EH (cell line): ENCODE measurements around the gene QRFP.
A peak's percentile ranks its signal among the peaks of the same experiment; 100 is the strongest.

Experiments
- DNase-seq: peaks from one replicate; pipeline ENCODE4 v3.0.0-alpha.2; 2015; ENCODE audit warnings: low read depth

The QRFP gene, protein sequence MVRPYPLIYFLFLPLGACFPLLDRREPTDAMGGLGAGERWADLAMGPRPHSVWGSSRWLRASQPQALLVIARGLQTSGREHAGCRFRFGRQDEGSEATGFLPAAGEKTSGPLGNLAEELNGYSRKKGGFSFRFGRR

DNA sequence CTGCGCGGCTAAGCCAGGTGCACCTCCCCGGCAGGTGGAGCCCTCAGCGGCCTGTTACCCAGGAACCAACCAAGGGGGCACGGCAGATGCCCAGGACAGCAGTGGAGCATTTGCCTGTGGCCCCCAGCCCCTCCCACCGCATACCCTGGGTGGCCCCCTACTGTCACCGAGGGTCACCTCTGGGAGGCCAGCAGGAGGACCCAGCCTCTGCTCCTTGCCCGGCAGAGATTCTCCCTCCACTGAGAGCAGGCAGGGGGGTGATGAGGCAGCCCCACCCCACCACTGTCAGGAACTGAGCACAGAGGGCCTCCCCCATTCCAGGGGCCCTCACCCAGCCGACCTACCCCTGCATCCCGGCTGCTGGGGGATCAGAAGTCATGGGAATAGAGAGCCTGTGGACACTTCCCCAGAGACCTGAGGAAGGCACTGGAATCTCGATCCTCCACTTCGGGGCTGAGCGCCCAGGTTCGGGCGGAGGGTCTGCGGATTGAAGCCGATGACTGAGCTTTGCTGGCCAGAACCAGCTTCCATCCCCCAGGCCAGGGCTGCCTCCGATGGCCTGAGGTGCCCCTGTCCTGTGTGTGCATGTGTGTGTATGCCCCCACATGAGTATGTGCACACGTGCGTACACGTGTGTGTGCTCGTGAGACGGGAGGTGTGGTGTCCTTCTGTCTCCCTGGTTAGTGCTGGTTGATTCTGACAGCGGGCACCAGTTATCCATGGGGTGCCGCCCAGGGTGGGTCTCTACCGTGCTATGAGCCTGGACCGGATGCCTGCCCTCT lies at the start of gene QRFP:
TSS of gene QRFP (minus strand) at position 580 of the 782 bp plus-strand sequence. CDS start 2,974 bp downstream, outside the sequence.
- DNase-seq, result no peak

DNA sequence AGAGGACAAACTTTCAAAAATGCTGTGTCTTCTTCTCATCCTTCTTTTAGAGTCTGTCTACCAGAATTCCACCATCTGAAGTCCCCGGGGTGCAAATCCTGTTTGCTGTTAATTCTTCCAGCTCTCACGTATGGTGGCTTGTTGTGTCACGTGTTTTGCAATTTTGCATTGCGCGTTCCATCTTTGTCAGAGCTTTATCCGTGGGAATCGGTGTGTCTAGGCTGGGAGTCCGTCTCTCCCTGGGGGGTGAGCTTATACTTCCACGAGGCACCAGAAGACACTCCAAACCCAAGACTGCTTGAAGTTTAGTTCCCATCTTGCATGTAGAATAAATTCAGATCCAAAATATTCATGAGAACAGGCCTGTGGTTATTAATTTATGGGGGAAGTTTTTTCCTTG lies 48.6 kb upstream of the QRFP start:
- no peak for DNase-seq

DNA sequence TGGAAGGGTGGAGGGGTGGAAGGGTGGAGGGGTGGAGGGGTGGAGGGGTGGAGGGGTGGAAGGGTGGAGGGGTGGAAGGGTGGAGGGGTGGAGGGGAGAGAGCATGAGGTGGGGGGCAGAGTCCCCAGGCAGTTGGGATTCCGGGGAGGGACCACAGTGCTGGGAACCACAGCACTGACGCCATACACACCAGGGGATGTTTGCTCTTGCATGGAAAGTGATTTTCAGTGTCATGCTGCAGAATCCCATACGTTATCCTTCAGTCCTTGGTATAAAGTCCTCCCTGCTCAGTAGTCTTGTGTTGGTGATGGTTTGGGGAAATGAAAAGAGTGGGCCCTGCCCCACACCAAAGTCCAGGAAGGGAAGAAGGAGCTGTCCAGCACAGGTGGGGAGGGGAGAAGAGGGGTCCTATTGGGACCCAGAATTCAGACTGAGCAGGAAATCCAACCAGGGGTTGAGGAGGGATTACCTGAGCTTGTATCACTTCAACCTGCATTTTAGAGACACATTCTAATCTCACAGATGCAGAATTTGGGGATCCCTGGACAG lies 48.0 kb upstream of the QRFP start:
- DNase-seq, result no peak

DNA sequence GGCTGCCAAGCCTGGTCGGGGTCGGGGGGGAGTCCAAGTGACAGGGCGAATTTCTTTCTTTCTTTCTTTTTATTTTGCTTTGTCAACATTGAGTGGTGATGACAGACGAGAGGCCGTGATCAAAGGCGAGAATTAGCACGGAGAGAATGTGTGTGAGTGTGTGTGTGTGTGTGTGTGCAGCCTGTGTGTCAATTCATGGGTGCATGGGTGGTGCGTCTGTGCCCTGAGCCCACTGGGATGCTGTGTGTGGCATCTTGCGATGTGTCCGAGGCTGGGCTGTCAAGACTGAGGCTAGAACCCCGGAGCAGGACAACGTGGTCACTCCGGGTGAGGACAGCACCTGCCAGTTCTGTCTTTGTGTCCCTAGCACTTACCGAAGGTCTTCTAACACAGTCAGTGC lies 47.2 kb upstream of the QRFP start:
- no peak for DNase-seq

DNA sequence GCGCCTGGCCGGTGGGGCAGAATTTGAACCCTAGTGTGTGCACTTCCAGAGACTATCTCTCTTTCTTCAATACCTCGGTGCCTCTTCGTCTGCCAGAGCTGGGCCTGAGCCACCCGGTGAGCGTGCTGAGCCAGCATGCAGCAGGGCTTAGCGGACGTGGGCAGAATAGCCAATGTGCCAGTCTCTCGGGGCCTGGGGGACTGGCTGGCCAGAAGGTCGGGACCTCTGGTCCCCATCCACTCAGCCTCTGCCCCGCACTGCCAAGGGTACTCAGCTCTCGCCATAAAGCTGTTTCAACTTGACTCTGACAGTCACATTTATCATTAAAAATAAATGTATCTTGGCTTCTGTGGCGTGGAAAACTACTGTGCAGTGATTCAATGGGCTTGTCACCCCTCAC lies 46.6 kb upstream of the QRFP start:
- no peak for DNase-seq

DNA sequence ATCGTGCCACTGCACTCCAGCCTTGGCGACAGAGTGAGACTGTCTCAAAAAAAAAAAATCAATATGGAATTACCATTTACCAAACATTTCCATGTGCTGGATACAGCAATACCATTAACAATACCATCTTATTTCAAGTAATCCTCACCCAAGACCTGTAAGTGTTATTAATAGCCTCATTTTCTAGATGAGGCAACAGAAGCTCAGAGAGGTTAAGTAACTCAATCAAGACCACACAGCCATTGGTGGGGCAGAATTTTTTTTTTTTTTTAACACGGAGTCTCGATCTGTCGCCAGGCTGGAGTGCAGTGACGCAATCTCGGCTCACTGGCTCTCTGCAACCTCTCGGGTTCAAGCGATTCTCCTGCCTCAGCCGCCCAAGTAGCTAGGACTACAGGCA lies 46.1 kb upstream of the QRFP start:
- DNase-seq, result no peak

DNA sequence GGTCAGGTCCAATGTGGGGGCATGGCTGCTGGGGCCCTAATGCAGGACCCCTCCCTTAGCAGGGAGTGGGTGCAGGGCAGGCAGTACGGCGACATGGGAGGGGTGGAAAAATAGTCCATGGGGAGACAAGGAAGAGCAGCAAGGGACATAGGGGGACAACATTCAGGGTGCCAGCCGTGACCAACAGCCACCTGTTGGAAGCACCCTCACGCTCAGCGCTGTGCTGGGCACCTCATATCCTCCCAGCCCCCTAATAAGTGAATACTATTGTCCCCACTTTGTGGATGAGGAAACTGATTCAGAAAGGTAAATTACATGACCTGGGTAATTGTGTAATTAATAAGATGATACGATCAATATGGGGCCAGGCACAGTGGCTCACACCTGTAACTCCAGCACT lies 45.5 kb upstream of the QRFP start:
- no peak for DNase-seq

DNA sequence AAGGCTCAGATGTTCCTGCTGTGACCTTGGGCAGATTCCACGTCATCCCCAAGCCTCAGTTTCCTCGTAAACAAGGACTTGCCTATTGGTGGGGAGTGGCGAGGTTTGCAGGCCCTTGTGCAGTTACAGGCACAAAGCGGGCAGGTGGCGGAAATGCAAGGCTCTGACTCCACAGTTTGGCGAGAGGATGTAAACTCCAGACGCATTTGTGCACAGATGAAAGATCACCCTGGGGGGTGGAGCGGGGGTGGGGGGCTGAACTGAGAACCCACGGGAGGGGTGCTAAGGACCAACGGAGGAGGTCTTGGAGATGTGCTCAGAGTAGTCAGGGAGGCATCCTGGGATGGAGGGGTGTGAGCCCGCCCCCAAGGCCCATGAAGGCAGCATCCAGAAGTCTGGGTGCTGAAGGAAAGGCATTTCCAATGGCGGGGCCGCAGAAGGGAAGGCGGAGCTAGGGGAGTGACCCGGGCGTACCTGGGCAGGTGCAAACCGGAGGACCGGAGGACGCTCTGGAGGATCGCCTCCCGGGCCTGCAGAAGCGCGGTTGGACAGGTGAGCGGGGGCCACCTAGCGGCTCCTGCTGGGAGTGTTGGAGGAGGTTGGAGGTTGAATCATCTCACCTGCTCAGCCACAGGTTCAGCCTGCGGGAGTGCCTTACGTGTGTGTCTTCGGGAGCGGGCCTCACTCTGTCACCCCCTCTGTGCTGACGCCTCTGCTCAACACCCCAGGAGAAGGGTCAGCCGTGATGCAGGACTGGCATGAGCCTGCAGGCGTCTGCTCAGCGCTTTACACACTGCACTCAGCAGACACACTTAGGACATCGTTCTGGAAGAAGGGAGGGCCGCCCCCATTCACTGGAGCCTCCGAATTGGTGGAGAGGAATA lies 44.3 kb upstream of the QRFP start:
- DNase-seq, result peak; percentile 41

DNA sequence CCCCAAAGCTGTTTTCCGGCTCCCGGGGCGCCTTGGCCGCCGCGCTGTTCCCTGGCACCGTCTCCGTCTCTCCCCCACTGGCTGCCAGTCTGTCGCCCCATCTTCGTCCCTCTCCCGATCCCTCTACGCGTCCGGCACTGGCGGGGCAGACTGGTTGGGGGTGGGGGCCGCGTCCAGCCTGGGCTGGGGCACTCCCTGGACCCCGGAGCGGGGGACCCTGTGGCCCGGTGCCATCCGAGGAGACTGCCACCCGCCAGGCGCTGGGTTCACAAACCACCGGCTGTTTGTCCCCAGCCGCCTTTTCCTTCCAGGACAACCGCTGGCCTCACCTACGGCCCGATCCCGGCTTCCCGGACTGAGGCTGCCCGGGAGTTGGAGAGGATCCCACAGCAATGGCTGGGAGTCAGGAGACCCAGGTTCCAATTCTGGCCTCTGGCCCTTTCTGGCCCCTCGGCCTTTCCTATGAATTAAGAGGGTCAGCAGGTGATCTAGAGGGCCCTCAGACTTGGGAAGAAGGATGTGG lies 43.5 kb upstream of the QRFP start:
- DNase-seq, result no peak

DNA sequence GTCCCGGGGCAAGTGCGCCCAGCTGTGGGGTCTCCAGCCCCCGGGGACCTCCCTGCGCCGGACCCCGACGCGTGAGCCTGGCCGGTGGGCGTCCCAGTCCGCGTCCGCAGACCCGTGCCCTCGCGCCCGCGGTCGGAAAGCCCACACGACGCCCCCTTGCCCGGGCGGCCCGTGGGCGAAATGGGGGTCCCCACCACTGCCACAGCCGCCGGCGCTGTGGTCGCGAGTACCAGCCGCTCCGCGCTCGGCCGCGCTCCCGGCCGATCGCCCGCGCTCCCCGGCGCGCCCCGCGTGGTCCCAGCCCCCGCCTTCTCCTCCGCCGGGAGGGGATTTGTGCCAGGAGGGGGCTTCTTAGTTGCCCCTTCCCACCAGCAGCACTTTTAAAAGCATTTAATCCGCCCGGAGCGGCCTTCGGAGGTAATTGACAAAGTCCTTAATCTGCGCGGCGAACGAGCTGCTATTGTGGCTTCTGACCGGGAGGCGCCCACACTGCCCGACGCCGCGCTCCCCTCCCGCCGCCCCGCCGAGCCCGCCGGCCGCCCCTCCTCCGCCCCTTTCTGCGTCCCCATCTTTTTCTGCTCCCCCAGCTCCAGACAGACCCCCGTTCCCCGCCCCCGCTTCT lies 42.9 kb upstream of the QRFP start:
- DNase-seq, result no peak

DNA sequence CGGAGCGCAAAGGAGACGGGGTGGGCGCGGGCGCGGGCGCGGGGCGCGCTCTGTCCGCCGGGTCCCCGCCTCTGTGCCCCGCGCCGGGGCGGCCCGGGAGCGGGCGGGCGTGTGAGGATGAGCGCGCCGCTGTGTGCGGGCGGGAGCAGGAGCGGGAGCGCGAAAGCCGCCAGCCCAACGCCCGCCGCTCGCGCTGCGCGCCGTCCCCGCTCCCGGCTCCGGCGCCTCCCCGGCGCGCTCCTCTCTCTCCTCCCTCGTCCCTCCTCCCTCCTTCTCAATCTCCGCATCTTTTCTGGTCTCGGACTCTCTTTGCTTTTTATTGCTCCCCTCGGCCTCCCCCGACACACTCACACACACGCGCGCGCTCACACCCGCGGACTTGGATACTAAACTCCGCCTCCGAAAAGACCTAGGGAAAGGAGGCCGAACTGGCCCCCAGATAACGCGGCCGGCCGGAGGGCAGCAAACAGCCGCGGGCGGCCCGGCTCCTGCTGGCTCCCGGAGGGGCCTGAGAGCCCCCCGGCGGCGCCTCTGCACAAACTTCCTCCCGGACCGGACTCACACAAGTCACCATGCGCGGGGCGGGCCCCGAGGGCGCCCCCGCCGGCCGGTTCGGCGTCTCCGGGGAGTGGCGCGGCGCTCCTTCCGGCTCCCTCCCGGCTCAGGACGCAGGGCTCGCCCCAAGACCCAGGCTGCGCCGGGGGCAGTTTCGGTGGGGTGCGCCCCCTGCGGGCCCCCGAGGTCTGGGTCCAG lies 42.2 kb upstream of the QRFP start, which contains the start of gene FIBCD1:
TSS of gene FIBCD1 (minus strand) at position 596 of the 753 bp plus-strand sequence. CDS start 640 bp downstream, outside the sequence.
- peak; percentile 45 for DNase-seq

DNA sequence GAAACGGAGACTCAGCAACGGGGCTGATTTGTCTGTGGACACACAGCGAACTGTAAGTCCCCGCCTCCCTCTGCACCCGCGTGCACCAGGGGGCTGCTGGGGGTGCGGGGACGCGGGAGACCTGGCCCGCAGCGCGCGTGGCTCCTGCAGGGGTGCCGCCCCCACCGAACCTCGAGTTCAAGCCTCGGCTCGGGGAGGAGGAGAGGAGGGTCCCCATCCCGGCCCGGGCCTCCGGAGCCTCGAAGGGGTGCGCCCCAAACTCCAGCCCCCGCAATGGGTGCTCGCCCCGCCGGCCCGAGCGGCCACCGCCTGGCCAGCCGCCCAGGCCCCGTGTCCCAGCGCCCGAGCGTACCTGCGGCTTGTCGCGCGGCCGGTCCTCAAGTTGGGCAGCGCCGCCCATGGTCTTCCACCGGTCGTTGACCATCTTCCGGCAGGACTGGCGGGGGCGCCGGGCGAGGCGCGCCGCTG lies 41.6 kb upstream of the QRFP start:
- no peak for DNase-seq

DNA sequence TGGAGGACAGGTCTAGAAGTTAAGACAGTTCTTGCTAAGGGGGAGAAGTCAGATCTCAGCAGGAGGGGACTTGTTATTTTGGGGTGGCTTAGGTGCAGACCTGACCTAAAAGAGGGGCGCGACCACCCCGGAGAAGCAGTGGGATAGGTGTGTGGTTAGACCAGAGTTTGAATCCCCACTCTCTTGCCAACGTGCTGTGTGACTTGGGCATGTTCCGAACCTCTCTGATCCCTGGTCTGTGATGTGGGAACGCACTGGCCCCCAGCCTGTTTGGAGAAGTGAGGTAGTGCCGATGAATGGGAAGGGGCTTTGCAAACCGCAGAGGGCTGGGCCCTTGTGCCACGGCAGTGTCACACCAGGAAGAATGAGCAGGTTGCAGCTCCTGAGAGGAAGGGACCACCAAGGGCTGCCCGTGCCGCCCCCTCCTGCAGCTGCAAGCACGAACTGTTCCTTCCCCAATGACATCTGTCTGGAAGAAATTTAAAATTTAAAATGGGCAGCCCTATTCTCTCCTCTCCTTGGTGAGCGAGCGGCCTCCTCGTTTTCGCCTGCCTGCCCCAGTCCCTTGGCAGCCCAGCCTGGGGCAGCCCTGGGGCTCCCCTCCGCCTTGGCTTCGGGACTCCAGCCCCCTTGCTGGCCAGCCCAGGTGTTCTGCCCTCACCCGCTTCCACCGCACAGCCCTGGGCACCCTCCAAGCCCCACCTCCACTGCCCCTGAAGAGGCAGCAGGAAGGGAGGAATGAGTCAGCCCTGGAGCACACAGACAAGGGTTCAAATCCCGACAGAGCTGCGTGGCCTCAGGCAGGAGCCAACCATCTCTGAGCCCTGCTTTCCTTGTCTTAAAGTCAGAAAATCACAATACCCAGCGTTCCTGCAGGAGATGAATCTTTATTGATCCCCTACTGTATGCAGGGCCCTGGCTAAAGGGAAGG lies 40.8 kb upstream of the QRFP start:
- no peak for DNase-seq

DNA sequence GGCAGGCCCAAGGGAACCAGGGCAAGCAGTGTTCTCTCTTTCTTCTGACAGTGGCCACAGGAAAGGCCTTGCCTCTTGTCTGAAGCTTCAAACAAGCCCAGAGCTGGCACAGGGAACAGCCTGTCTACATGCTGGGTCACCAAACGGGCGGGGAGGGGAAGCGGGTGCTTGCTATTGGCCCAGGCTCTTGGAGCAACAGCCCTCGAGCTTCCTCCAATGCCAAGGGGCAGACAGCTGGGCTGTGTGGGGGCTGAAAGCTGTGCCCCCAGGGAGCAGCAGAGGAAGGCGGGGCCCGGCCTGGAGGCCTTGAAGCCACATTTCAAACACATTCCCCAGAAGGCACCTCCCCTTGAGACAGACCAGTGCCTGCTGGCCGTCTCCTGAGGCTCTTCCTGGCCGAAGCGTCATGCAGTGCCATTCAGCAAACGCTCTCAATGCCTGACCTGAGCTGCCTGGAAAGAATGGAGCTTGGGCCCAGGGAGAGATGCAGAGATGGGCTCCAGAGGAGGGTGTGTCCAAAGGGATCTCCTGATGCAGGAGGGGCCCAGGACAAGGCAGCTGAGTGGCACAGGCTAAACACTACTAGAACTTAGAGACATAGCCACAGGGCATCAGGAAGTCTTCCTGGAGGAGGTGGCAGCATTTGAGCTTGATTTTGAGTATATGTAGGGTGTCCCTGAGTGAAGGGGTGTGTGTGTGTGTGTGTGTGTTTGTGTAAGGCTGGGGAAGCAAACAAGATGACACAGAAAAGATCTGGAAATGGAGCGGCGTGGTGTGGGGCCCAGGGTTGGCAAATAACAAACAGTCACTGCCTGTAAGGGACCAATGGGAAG lies 39.9 kb upstream of the QRFP start:
- peak; percentile 87 for DNase-seq

DNA sequence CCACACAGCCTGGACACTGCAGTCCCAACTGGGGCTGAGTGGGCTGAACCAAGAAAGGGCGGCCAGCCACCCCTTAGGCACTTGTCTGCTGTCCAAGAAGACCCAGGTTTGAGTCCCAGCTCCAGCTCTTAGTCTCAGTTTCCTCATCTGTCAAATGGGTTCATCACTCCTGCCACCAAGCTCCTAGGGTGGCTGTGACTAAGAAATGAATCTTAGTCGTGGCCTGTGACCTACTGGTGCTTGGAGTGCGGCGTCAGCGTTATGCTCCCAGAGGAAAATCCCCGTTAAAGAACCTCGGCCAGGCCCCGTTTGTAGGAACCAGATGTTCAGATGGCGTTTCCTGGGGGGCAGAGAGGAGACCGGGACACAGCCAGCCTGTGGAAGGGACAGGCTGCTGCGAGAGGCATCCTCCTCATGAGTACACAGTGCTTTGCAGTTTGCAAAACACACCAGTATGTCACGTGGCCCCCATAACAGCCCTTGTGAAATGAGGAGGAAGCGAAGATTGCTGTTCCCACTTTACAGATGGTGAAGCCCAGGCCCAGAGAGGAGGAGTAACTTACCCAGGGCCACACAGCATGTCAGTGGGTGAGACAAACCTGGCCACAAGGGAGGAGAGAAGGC lies 39.1 kb upstream of the QRFP start:
- DNase-seq, result peak; percentile 31

DNA sequence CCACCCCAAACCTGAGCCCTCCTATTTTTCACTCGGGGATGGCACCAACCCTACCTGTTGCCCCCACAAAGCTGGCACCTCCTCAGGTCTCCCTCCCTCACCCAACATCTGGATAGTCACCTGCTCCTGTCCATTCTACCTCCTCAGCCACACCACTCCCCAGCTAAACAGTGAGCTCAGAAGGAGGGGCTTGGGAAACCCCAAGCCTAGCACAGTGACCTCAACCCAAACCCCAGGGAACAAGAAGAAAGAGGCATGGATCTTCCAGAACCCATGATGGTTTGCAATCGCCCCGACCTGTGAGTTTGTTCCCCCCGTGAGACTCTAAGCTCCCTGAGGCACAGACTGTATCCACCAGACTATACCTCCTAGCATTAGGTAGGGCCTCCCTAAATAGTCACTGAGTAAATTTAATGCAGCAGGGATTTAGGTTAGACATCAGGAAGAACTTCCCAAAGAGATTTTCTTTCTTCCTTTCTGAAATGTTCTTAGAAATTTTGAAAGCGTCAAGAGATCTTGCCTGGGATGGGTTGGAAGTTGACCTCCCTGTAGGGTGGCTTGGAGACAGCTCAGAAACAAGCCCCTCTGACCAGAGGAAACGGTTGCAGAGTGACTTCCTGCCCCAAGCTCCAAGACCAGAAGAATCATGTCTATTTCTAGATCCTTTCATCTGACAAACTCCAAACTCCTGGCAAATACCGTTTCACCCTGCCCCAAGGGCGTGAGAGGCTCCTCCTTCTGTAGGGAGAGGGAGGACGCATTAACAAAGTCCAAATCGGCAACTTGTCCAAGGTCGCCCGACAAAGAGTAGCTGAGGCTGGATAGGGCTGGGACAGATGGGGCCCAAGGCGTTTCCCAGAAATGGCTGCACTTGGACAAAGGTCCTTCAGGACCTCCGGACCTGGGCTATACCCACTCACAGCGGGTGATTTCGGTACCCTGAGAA lies 38.4 kb upstream of the QRFP start:
- peak; percentile 56 for DNase-seq

DNA sequence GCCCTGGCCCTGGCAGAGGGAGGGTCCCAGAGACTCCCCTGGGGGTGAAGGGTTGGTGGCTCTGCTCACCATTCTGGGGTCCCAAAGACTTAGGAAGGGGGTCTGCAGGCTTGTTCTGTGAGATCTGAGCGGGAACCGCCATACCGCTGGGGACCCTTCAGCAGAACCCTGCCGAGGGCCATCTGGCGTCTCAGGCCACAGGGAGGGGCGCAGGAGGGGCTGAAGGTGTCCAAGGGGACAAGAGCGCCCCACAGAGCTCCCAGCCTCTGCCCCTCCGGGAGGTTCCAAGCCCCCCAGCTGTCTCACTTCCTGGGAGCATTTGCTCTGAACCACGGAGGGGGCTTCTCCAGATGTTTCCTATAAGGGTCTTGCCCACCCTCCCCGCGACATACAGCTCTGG lies 37.6 kb upstream of the QRFP start:
- no peak for DNase-seq
